GM18907 (cell line): ENCODE measurements around the gene TGM2.

Source experiments
- ATAC-seq: cut with Tn5 transposase; IDR thresholded peaks from one replicate; pipeline ENCODE4 v1.9.1; 2021; ENCODE audit warnings: mild to moderate bottlenecking, moderate library complexity; ENCODE audit not compliant: unreplicated experiment

The TGM2 gene

GRCh38 chr20:38165089-38165965 lies at the start of gene TGM2:
TSS of gene TGM2 (minus strand) at chr20:38165270. CDS start at chr20:38165198, 72 bp downstream.
- ATAC-seq, result peak; percentile 76

DNA sequence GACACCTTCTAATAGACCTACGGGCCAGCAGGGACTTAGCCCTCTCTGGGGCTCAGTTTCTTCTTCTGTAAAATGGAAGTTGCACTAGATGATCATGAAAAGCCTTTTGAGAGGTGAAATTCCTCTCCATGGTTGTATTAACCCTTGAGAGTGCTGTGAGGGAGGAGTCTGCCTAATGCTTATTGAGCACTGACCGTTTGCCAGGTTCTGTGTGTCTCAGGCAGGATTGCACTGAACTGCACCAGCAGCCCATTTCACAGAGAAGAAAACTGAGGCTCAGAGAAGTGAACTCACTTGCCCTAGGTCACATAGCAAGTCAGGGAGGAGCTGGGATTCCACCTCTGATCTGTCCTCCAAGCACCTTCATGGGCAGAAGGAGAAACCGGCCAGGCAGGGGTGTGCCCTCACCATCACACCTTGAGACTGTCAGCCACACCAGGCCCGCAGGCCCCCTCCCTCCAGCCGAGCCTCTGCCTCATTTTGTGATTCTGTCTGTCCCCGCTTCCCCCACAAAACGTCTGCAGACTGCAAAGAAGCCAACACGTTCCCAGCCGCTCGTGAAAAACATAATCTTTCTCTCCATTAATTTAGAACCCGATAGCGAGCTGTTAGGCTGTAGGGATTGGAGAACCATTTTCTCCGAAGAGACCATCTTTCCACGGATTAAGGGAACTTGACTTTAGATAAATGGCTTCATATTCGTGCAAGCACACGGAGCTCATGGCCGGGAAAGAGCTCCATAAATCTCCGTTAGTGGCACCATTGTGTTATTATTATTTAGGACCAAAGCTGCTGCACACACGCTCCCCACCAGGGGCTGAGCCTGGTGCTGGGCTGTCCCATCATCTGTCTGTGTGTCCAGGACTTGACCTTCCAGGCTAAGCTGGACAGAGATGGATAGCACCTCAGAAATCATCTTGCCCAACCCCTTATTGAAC lies 49.5 kb upstream of the TGM2 start:
- no peak for ATAC-seq

DNA sequence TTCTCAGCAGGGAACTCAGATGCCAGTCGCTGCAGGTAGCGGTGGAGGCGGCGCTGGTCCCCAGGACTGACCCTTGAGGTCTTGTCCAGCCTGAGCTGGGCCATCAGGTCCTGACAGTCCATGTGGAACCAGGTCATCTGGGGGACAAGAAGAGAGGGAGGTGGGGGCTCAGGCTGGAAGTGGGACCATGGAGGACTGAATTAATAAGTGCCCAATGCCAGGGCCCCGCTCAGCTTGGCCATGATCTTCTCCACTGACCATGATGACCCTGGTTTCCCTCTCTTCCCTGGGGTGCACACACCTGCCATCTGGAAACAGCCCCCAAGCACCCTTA lies 48.5 kb upstream of the TGM2 start:
- ATAC-seq, result no peak

DNA sequence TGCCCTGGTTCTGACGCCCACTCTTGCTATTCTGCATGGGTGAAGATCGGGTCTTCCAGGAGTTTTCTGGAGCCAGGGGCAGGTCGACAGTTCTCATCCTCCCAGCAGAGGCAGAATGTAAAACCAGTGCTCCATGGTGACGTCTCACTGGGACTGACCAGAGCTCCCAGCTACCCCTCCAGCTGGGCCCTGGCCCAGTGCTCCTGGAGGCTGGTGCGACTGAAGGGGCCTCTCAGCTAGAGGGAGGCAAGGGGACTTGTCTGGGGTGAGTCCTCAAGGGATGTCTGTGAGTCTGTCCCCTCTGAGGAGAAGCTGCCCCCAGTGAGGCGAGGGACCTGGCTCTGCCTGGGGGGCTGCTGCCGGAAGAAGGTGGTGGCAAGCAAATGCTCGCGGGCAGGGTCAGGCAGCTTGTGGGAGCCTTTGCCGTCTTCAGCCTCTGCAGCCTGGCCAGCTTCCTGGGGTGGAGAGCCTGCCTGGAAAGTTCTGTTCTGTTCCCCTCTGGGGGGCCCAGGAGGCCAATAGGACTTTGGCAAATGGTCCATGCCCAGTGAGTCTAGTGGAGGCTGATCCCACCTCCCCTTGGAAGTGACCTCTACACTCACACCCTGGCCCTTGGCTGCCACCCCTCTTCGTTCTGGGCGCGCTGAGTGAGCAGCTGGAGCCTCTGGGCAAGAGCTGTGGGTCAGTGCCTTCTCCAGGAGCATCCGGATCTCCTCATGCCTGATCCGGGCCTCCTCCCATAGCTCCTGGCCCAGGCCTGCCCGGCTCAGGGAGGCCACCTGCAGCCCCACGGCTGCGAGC lies 47.9 kb upstream of the TGM2 start:
- ATAC-seq, result no peak

DNA sequence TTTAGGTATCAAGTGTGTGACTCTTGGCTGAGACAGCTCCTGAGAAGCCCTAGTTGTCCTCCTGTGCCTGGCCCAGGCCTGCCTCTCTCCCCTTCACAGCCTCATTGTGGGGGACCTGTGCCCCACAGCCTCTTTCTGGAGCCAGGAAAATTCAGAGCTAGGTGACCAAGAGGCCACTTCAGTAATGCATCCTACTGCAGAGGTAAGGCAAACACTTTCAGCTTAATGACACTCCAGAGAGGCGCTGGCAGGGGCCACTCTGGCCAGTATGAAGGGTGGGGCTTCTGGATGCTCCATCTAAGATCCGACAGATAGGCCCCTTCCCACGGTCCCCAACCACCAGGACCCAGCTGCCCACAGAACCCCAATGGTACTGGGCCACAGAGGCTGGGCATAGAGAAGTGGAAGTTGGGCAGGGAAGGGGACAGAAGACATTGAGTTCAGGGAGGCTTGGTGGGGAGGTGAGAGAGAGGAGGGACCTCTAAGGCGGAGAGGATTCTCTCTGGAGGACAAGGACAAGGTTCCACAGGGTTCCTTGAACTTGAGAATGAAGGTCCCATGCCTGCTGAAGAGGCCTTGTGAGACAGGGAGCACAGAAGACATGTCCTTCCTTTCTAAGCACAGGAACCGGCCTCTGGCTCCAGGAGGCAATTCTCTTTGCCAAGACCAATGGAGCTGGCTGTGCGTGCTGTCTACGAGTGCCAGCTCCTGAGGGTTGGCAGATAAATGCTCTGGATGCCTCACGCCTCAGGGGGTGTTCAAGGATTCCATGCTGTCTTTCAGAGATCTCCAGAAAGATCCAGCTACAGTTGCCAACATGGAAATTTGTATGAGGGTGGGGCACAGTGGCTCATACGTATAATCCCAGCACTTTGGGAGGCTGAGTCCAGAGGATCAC lies 46.4 kb upstream of the TGM2 start:
- no peak for ATAC-seq

- ATAC-seq, result no peak
Measured at GRCh38 chr20:38210741-38211140, 45.7 kb upstream of the TGM2 start.

DNA sequence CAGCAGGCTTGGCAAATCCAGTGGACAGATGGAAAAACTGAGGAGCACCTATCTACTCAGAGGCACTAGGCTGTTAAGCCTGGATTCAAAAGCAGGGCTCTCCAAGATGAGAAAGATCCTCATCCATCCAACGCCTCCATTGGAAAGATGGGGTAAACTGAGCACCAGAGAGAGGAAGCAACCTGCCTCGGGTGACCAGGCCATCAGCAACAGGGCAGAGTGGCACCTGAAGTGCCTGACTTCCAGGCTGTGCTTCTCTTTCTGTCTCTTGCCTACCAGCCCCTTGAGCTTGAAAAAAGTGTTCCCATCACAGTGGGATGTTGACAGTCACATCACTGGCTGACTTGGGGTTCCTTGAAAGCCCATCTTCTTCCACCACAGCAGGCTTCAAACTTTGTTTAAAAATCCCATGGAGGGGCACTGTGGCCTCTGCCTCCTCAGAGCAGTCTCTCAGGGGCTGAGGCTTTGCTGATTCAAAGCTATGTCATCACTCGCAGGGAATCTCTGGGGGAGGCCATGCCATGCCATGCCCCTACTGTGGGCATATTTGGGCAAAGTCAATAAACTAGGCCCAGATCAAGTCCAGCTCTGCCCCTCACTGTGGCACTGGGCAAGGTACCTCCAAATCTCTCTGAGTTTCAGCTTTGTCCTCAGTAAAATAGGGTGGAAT lies 44.8 kb upstream of the TGM2 start:
- no peak for ATAC-seq

- no peak for ATAC-seq
Measured at GRCh38 chr20:38209054-38209675, 44.1 kb upstream of the TGM2 start.

DNA sequence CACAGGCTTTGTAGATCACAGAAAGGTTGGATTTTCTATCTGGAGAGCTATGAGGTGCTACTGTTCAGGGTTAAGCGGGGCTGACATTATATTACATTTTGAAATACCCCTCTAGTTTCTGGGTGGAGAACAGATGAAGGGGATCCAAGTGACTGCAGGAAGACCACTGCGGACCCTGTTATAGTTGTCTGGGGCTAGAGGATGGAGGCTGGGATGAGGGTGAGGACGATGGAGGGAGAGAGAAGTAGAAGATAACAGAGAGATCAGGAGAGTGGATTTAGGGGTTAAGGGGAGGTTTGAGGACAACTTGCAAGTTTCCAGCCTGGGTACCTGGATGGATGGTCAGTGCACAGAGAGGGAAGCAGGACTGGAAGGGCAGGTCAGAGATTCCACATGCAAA lies 43.5 kb upstream of the TGM2 start:
- no peak for ATAC-seq

DNA sequence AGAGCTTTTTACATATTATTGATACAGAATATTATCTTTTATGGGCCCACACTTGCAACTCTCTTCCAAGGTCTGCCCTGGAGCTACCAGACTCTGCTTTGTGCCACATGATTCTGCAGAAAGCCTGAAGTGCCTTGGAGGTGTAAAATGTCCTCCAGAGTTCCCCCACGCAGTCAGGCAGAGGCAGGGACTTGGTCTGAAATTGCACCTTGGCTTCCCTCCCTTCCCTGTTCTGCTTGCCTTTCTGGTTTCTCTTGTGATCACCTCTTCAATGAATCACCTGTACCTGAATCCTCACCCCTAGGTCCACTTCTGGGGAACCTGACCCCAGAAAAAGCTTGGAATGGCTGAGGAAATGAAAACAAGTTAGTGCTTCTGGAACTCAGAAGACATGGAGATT lies 43.0 kb upstream of the TGM2 start:
- ATAC-seq, result no peak

- no peak for ATAC-seq
Measured at GRCh38 chr20:38207621-38208020, 42.6 kb upstream of the TGM2 start.

GRCh38 chr20:38205001-38205400 lies 39.9 kb upstream of the TGM2 start:
- ATAC-seq, result no peak

DNA sequence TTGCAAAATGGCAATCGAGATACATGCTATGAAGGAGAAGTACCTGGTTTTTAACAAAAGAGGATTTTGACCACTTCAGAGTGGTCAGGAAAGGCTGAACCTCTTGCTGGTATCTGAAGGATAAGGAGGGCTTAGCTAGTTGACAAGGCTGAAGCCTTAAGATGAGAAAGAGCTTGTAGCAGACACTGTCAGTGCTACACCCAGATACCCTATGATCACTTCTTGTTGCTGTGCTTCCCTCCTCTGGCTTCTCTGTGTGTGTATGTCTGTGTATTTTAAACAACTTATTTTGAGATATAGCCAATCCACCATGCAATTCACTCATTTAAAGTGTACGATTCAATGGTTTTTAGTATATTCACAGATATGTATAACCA lies 38.9 kb upstream of the TGM2 start:
- no peak for ATAC-seq

GRCh38 chr20:38203337-38203980 lies 38.4 kb upstream of the TGM2 start:
- no peak for ATAC-seq

- no peak for ATAC-seq
Measured at GRCh38 chr20:38202982-38203293, 37.9 kb upstream of the TGM2 start.

- ATAC-seq, result no peak
Measured at GRCh38 chr20:38202153-38202981, 37.3 kb upstream of the TGM2 start.

DNA sequence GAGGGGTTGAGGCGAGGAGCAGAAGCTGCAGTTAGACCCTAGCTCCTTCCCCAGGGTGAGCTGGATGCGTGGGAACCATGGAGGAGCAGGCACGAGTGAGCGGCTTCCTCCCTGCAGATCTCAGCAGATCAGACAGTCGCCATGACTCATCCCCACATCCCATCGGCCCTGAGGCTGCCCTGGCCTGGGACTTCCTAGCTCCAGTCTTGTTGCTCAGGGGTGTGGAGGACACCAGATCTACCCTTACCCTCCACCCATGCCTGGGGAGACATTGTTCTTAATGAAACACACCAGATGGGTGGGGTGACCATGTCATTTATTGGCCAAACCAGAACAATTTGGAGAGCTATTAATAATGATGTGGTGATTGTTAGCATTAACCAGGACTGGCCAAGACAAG lies 36.3 kb upstream of the TGM2 start:
- no peak for ATAC-seq

GRCh38 chr20:38200646-38201045 lies 35.6 kb upstream of the TGM2 start:
- ATAC-seq, result no peak
